ENCODE data around the gene BPGM.
A peak's percentile ranks its signal among the peaks of the same experiment; 100 is the strongest.

BPGM gene

DNA sequence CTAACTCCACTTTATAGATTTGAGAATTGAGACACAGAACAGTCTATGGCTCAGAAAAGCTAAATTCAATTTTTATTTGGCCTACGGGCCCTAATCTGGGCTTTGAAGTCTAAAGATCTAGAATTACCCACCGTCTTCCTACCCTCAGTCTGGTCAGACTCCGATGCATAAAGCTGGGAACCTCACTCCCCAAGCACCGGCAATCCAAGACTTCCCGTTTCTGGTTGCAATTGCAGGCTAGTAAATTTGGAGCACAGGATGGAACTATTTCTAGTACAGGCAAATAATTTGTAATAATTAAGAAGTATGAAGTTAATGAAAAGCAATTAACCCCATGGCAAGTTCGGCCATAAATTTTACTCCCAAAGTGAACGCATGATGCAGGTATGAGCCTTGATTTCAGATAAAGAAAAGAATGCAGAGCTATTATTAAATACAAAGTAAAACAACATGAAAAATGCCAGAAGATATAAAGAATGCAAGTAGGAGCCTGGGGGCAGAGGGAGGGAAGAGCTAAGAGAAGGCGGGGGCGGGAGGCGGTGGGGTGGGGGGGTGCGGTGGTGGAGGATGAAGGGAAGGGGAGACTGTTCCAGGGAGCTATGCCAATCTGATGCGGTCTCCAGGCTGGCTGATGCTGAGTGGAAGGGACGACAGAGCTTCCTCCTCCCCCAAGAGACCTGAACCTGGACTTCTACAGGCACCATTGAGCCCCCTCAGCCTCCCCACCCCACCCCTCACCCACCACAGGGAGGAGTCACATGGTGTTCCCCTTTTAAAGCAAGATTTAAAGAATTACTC is 45.1 kb downstream of the BPGM start:
- no peak for DNase-seq (ENCODE audit: low spot score)
- ChIA-PET POLR2A (ENCODE audit: low non-redundant PET) (no interaction called here), CTCF (interaction anchor here (0.6 to 1.2 kb wide), 3 partner anchors 187 to 252 kb away, joined by 3 read pairs; no protein-coding TSS in a partner anchor)
- TF ChIP-seq, protein P1, sequence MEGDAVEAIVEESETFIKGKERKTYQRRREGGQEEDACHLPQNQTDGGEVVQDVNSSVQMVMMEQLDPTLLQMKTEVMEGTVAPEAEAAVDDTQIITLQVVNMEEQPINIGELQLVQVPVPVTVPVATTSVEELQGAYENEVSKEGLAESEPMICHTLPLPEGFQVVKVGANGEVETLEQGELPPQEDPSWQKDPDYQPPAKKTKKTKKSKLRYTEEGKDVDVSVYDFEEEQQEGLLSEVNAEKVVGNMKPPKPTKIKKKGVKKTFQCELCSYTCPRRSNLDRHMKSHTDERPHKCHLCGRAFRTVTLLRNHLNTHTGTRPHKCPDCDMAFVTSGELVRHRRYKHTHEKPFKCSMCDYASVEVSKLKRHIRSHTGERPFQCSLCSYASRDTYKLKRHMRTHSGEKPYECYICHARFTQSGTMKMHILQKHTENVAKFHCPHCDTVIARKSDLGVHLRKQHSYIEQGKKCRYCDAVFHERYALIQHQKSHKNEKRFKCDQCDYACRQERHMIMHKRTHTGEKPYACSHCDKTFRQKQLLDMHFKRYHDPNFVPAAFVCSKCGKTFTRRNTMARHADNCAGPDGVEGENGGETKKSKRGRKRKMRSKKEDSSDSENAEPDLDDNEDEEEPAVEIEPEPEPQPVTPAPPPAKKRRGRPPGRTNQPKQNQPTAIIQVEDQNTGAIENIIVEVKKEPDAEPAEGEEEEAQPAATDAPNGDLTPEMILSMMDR (conservative IDR thresholded peaks at IDR 0.05; ENCODE audit: low read depth) = no peak
- no peak overlapping the region for H3K27ac ChIP-seq

DNA sequence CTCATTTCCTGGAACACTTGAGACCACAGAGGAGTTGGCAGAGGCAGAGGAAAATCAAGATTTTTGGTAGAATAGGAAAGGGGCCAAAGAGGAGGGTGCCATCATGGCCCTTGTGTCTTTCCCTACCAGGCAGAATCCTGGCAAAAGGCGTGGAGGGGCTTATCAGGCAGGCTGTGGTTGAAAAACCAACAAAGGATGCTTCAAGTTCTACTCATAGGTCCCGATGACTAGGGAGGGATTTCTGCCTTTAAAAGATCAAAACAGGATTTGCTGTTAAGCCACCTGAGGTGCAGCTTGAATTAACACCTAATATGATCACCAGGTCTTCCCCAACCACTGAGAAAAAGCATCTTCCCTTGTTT is 45.7 kb downstream of the BPGM start:
- POLR2A ChIA-PET (ENCODE audit: low non-redundant PET) = no interaction called here
- CTCF ChIA-PET = interaction anchor here (0.6 kb wide), 1 partner anchor 187 kb away, joined by 3 read pairs; no protein-coding TSS in a partner anchor
- H3K27ac ChIP-seq = no peak overlapping the region
- DNase-seq (ENCODE audit: low spot score) = no peak
- TF ChIP-seq, protein P1 (conservative IDR thresholded peaks at IDR 0.05; ENCODE audit: low read depth) = no peak

DNA sequence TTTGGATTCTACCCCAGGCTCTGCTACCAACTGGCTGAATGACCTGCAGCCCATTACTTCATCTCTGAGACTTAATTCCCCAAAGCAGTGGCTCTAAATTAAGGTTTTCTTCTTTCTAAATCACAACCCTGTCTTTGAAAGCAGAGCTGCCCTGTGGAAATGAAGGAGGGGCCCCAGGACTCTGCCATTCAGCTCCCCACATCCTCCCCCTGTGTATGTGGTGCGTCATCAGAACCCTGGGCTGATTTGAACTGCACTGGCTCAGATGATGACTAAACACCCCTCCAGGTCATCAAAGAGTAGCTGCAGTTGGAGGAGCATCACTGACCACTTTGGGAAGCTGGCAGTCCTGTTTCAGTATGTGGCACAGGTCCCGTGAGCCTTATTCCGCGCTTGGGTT is 46.6 kb downstream of the BPGM start:
- ChIA-PET POLR2A (ENCODE audit: low non-redundant PET) (no interaction called here), CTCF (no interaction called here)
- DNase-seq (ENCODE audit: low spot score) = peak; percentile 57
- TF ChIP-seq, protein P1 (conservative IDR thresholded peaks at IDR 0.05; ENCODE audit: low read depth) = no peak
- no peak overlapping the region for H3K27ac ChIP-seq

DNA sequence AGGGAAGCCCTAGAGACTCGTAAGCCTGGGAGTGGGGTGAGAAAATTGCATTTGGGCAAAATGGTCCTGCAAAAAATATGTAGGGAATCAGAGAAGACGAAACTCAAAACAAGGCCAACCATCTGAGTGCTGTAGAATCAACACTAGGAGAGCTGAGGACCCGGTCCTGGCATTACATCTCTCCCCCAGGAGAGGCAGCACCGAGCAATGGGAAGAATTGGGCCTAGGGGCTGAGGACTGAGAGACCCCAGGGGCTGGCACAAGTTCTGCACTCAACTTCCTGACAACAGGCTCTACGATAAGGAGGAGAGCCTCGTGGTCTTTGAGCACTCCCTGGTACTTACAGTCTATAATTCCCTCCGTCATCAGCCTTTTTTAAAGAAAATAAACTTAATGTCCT is 47.6 kb downstream of the BPGM start:
- H3K27ac ChIP-seq = no peak overlapping the region
- no peak for DNase-seq (ENCODE audit: low spot score)
- POLR2A ChIA-PET (ENCODE audit: low non-redundant PET) = no interaction called here
- TF ChIP-seq, protein P1 (conservative IDR thresholded peaks at IDR 0.05; ENCODE audit: low read depth) = 0 out of 2 replicates have a peak, but pooled peaks have one; percentile 12
- CTCF ChIA-PET = no interaction called here

DNA sequence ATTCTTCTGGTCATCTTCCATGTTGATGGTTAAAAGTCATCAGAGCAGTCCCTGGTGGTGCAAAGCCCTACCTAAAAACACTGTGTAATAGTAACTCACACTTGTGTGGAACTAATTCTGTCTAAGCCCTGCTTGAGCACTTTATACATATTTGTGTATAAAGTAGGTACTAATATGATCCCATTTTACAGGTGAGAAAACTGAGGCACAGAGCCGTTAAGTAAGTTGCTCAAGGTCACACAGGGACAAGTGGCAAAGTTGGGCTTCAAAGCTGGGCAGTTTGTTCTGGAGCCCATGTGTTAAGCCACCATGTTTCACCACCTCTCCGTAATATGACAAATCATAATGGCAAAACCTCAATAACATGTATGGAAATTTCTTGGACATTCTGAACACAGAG is 48.1 kb downstream of the BPGM start:
- POLR2A ChIA-PET (ENCODE audit: low non-redundant PET) = no interaction called here
- TF ChIP-seq, protein P1 (conservative IDR thresholded peaks at IDR 0.05; ENCODE audit: low read depth) = no peak
- CTCF ChIA-PET = interaction anchor here (0.5 kb wide), 1 partner anchor 26 kb away, joined by 3 read pairs; no protein-coding TSS in a partner anchor
- H3K27ac ChIP-seq = no peak overlapping the region
- no peak for DNase-seq (ENCODE audit: low spot score)

DNA sequence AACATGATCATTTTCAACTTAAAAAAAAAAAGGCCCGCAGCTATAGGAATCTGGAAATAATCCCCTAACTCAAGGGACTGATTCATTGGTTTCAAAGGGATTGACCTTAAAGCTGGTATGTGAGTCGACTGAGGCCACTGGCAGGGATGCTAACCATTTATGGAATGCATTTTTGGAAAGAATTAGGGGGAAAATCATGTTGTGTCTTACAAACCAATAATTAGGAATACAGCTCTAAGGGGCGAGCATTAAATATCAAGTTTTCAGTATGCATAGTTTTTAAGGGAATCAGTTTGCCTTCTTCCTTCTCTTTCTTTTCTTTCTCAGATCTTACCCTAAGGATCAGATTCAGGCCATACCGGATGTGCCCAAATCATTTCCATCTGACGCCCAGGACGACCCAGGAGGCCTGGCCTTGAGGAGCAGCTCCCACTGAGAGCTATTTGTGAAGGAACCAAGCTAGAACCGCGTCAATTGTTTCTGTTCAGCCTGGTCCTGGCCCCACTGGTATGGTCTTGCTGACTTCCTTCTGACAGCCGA is 48.7 kb downstream of the BPGM start:
- no peak for DNase-seq (ENCODE audit: low spot score)
- POLR2A ChIA-PET (ENCODE audit: low non-redundant PET) = no interaction called here
- TF ChIP-seq, protein P1 (conservative IDR thresholded peaks at IDR 0.05; ENCODE audit: low read depth) = no peak
- CTCF ChIA-PET = interaction anchor here (0.5 to 0.6 kb wide), 2 partner anchors 27 to 501 kb away, joined by 3 read pairs; no protein-coding TSS in a partner anchor
- H3K27ac ChIP-seq = no peak overlapping the region
